Activated T-cell treated with anti-CD3 and anti-CD28 coated beads, Interleukin-2, amount 50 U/mL, for 72 hours (primary cell): ENCODE results near the gene SLC43A1. TPM values are rescaled to one million over a fixed set of nuclear protein-coding genes. Genes with fewer than 3 reads are reported as not detected.

Source experiments
- ATAC-seq, 2 donors: fragments of 150-1000 bp; cut with Tn5 transposase; replicated peaks in 1 of 2; 2 replicates each; pipeline ENCODE4 v1.10.0; 2021; ENCODE audit warnings: moderate library complexity in 2 of 2, mild to moderate bottlenecking in 1 of 2
- DNase-seq, 2 donors: peaks; one replicate each; pipeline ENCODE4 v3.0.0; 2021 to 2022; ENCODE audit warnings: mixed read lengths in 1 of 2
- H3K27ac Mint-ChIP-seq: one replicate; pipeline ENCODE4 v1.8.0; 2022; ENCODE audit warnings: mild to moderate bottlenecking, moderate library complexity, mixed read lengths
- H3K27me3 Mint-ChIP-seq: one replicate; pipeline ENCODE4 v1.8.0; 2022; ENCODE audit warnings: low read depth, mixed read lengths
- H3K36me3 Mint-ChIP-seq, 2 donors: one replicate each; pipeline ENCODE4 v1.8.0; 2022; ENCODE audit warnings: mixed read lengths in 2 of 2, mild to moderate bottlenecking in 1 of 2; ENCODE audit not compliant: insufficient read depth in 2 of 2
- H3K4me1 Mint-ChIP-seq: one replicate; pipeline ENCODE4 v1.8.0; 2022; ENCODE audit warnings: low read depth, mixed read lengths
- H3K4me3 Mint-ChIP-seq, 2 donors: one replicate each; pipeline ENCODE4 v1.8.0; 2022; ENCODE audit warnings: mild to moderate bottlenecking in 2 of 2, mixed read lengths in 2 of 2, moderate library complexity in 2 of 2
- H3K9me3 Mint-ChIP-seq, 2 donors: one replicate each; pipeline ENCODE4 v1.8.0; 2022; ENCODE audit warnings: mixed read lengths in 2 of 2
- total RNA-seq, 2 donors: library from RNA; stranded (reverse); gene quantifications; one replicate each; pipeline ENCODE4 v1.2.3, GENCODE V29; 2022

The SLC43A1 gene
- total RNA-seq = 10 to 100 TPM; 43.6 to 53.9 TPM

GRCh38 chr11:57515332-57516060 lies at the start of gene SLC43A1:
TSS of gene SLC43A1 (minus strand) at chr11:57515702. CDS start at chr11:57514111, 1,591 bp downstream.
- H3K4me1 Mint-ChIP-seq = peaks cover 33% of the 10 kb centered on the region
- H3K27me3 Mint-ChIP-seq = no peaks in the 10 kb centered on the region

GRCh38 chr11:57562596-57562995 lies 47.1 kb upstream of the SLC43A1 start:
- H3K4me3 Mint-ChIP-seq = peak overlapping the region in 1 of 2 donors; percentile 38
- H3K27me3 Mint-ChIP-seq = no peaks in the 10 kb centered on the region
- H3K4me1 Mint-ChIP-seq = peaks cover 56% of the 10 kb centered on the region
- no peaks in the 10 kb centered on the region for H3K9me3 Mint-ChIP-seq
- DNase-seq (no peak), ATAC-seq (no peak)
- H3K27ac Mint-ChIP-seq = peak overlapping the region; percentile 100
- H3K36me3 Mint-ChIP-seq = peaks cover 12 to 27% of the 10 kb centered on the region in 2 donors

More at GRCh38 chr11:57515332-57516060, at the start of gene SLC43A1:
- Mint-ChIP-seq H3K27ac (peak within 1 kb of the TSS; percentile 96), H3K36me3 (peaks cover 2 to 6% of the 10 kb centered on the region in 2 donors), H3K4me3 (peak within 1 kb of the TSS; percentile 98 to 100), H3K9me3 (no peaks in the 10 kb centered on the region)
- peak; percentile 62 to 64 for ATAC-seq
- peak; percentile 55 to 62 for DNase-seq

GRCh38 chr11:57560146-57560545 lies 44.6 kb upstream of the SLC43A1 start:
- Mint-ChIP-seq H3K27me3 (no peaks in the 10 kb centered on the region), H3K36me3 (peaks cover 4 to 28% of the 10 kb centered on the region in 2 donors), H3K27ac (no peak overlapping the region), H3K4me1 (peaks cover 40% of the 10 kb centered on the region), H3K9me3 (no peaks in the 10 kb centered on the region), H3K4me3 (no peak overlapping the region)
- DNase-seq (no peak), ATAC-seq (no peak)

- Mint-ChIP-seq H3K27ac (no peak overlapping the region), H3K4me1 (peaks cover 3% of the 10 kb centered on the region), H3K4me3 (no peak overlapping the region), H3K27me3 (no peaks in the 10 kb centered on the region), H3K9me3 (no peaks in the 10 kb centered on the region), H3K36me3 (peaks cover 3 to 22% of the 10 kb centered on the region in 2 donors)
- no peak for DNase-seq
- ATAC-seq = no peak
Measured at GRCh38 chr11:57556041-57556440, 40.5 kb upstream of the SLC43A1 start.

- Mint-ChIP-seq H3K27ac (no peak overlapping the region), H3K4me1 (no peaks in the 10 kb centered on the region), H3K4me3 (no peak overlapping the region), H3K9me3 (no peaks in the 10 kb centered on the region), H3K27me3 (no peaks in the 10 kb centered on the region), H3K36me3 (peaks cover 3 to 21% of the 10 kb centered on the region in 2 donors)
- no peak for ATAC-seq
- DNase-seq = no peak
Measured at GRCh38 chr11:57555393-57555792, 39.9 kb upstream of the SLC43A1 start.

GRCh38 chr11:57552479-57552878 lies 37.0 kb upstream of the SLC43A1 start:
- H3K9me3 Mint-ChIP-seq = no peaks in the 10 kb centered on the region
- no peak for ATAC-seq
- peaks cover 7% of the 10 kb centered on the region for H3K4me1 Mint-ChIP-seq
- H3K36me3 Mint-ChIP-seq = peaks cover 3 to 20% of the 10 kb centered on the region in 2 donors
- no peaks in the 10 kb centered on the region for H3K27me3 Mint-ChIP-seq
- no peak for DNase-seq
- no peak overlapping the region for H3K4me3 Mint-ChIP-seq
- no peak overlapping the region for H3K27ac Mint-ChIP-seq

GRCh38 chr11:57551941-57552340 lies 36.4 kb upstream of the SLC43A1 start:
- no peak overlapping the region for H3K4me3 Mint-ChIP-seq
- H3K27ac Mint-ChIP-seq = no peak overlapping the region
- peaks cover 12% of the 10 kb centered on the region for H3K4me1 Mint-ChIP-seq
- ATAC-seq (no peak), DNase-seq (no peak)
- peaks cover 6 to 15% of the 10 kb centered on the region in 2 donors for H3K36me3 Mint-ChIP-seq
- no peaks in the 10 kb centered on the region for H3K27me3 Mint-ChIP-seq
- H3K9me3 Mint-ChIP-seq = no peaks in the 10 kb centered on the region

GRCh38 chr11:57549983-57550382 lies 34.5 kb upstream of the SLC43A1 start:
- Mint-ChIP-seq H3K9me3 (no peaks in the 10 kb centered on the region), H3K27ac (no peak overlapping the region), H3K36me3 (peaks cover 6 to 10% of the 10 kb centered on the region in 2 donors), H3K4me1 (peaks cover 13% of the 10 kb centered on the region), H3K4me3 (no peak overlapping the region), H3K27me3 (no peaks in the 10 kb centered on the region)
- DNase-seq (no peak), ATAC-seq (no peak)

- DNase-seq (no peak), ATAC-seq (peak; percentile 43 to 75)
- H3K9me3 Mint-ChIP-seq = no peaks in the 10 kb centered on the region
- H3K36me3 Mint-ChIP-seq = peaks cover 3 to 8% of the 10 kb centered on the region in 2 donors
- H3K4me3 Mint-ChIP-seq = no peak overlapping the region
- no peaks in the 10 kb centered on the region for H3K27me3 Mint-ChIP-seq
- peaks cover 13% of the 10 kb centered on the region for H3K4me1 Mint-ChIP-seq
- H3K27ac Mint-ChIP-seq = peak overlapping the region; percentile 9
Measured at GRCh38 chr11:57547854-57548377, 32.4 kb upstream of the SLC43A1 start.

GRCh38 chr11:57546869-57547475 lies 31.5 kb upstream of the SLC43A1 start:
- DNase-seq (peak in 1 of 2 donors; percentile 16), ATAC-seq (peak; percentile 51 to 64)
- Mint-ChIP-seq H3K9me3 (no peaks in the 10 kb centered on the region), H3K4me3 (peak overlapping the region in 1 of 2 donors; percentile 52), H3K36me3 (peaks cover 2 to 5% of the 10 kb centered on the region in 2 donors), H3K4me1 (peaks cover 13% of the 10 kb centered on the region), H3K27ac (peak overlapping the region; percentile 88), H3K27me3 (no peaks in the 10 kb centered on the region)

- Mint-ChIP-seq H3K27ac (no peak overlapping the region), H3K4me3 (no peak overlapping the region), H3K27me3 (no peaks in the 10 kb centered on the region), H3K9me3 (no peaks in the 10 kb centered on the region), H3K36me3 (peaks cover 2 to 5% of the 10 kb centered on the region in 2 donors), H3K4me1 (peaks cover 13% of the 10 kb centered on the region)
- ATAC-seq (no peak), DNase-seq (no peak)
Measured at GRCh38 chr11:57546451-57546850, 30.9 kb upstream of the SLC43A1 start.

- Mint-ChIP-seq H3K4me1 (peaks cover 13% of the 10 kb centered on the region), H3K27me3 (no peaks in the 10 kb centered on the region), H3K9me3 (no peaks in the 10 kb centered on the region), H3K4me3 (no peak overlapping the region), H3K27ac (no peak overlapping the region), H3K36me3 (peaks cover 2 to 5% of the 10 kb centered on the region in 2 donors)
- ATAC-seq (no peak), DNase-seq (no peak)
Measured at GRCh38 chr11:57545883-57546282, 30.4 kb upstream of the SLC43A1 start.

GRCh38 chr11:57544566-57544965 lies 29.1 kb upstream of the SLC43A1 start:
- Mint-ChIP-seq H3K27me3 (no peaks in the 10 kb centered on the region), H3K27ac (no peak overlapping the region), H3K36me3 (peaks cover 2 to 4% of the 10 kb centered on the region in 2 donors), H3K4me1 (peaks cover 13% of the 10 kb centered on the region), H3K9me3 (no peaks in the 10 kb centered on the region), H3K4me3 (no peak overlapping the region)
- DNase-seq (no peak), ATAC-seq (no peak)
